Measurements from ENCODE around the gene CRLF3. TPM values are rescaled to one million over a fixed set of nuclear protein-coding genes. Genes with fewer than 3 reads are reported as not detected.
"Not testable (repeated sequence)": the region's sequence is repeated elsewhere in the genome, so short reads cannot be mapped to it uniquely, and the experiment has no call there.

CRLF3 gene
- total and polyA plus RNA-seq, 9 donors: 7.4 to 14.7 (median 10.9) TPM

GRCh38 chr17:30796016-30796415 lies 28.5 kb downstream of the CRLF3 start:
- no peaks in the 10 kb centered on the region for H3K27me3 ChIP-seq (ENCODE audit: control insufficient read depth, insufficient read depth, low read length)
- no peak overlapping the region for H3K27ac ChIP-seq (ENCODE audit: low read length)
- H3K4me3 ChIP-seq (ENCODE audit: low read length): no peak overlapping the region
- DNase-seq: no peak
- H3K9me3 ChIP-seq (replicated peaks; ENCODE audit: control insufficient read depth, low read depth, low read length): no peaks in the 10 kb centered on the region
- H3K36me3 ChIP-seq (ENCODE audit: control insufficient read depth, insufficient read depth, low read length): peaks cover 44% of the 10 kb centered on the region
- no peaks in the 10 kb centered on the region for H3K4me1 ChIP-seq (ENCODE audit: control insufficient read depth, insufficient read depth, low read length)
- no CpG with 5 or more reads among the region's 4 CpGs for WGBS (ENCODE audit: insufficient coverage)

- 86% methylated on average over 2 of the region's 5 CpGs for WGBS (ENCODE audit: insufficient coverage)
- Histone ChIP-seq H3K9me3 (replicated peaks; ENCODE audit: control insufficient read depth, low read depth, low read length) (no peaks in the 10 kb centered on the region), H3K27me3 (ENCODE audit: control insufficient read depth, insufficient read depth, low read length) (no peaks in the 10 kb centered on the region), H3K4me3 (ENCODE audit: low read length) (no peak overlapping the region), H3K27ac (ENCODE audit: low read length) (no peak overlapping the region), H3K4me1 (ENCODE audit: control insufficient read depth, insufficient read depth, low read length) (no peaks in the 10 kb centered on the region), H3K36me3 (ENCODE audit: control insufficient read depth, insufficient read depth, low read length) (peaks cover 36% of the 10 kb centered on the region)
- no peak for DNase-seq
These were observed 30.1 kb downstream of the CRLF3 start for GRCh38 chr17:30794372-30794771.

- Histone ChIP-seq H3K4me1 (ENCODE audit: control insufficient read depth, insufficient read depth, low read length) (no peaks in the 10 kb centered on the region), H3K27me3 (ENCODE audit: control insufficient read depth, insufficient read depth, low read length) (no peaks in the 10 kb centered on the region), H3K36me3 (ENCODE audit: control insufficient read depth, insufficient read depth, low read length) (peaks cover 42% of the 10 kb centered on the region), H3K4me3 (ENCODE audit: low read length) (no peak overlapping the region), H3K27ac (ENCODE audit: low read length) (no peak overlapping the region), H3K9me3 (replicated peaks; ENCODE audit: control insufficient read depth, low read depth, low read length) (no peaks in the 10 kb centered on the region)
- 94% methylated on average over 3 of the region's 9 CpGs for WGBS (ENCODE audit: insufficient coverage)
- no peak for DNase-seq
These were observed 31.1 kb downstream of the CRLF3 start for GRCh38 chr17:30793282-30793977.

- no peaks in the 10 kb centered on the region for H3K9me3 ChIP-seq (replicated peaks; ENCODE audit: control insufficient read depth, low read depth, low read length)
- H3K27ac ChIP-seq (ENCODE audit: low read length): no peak overlapping the region
- no peaks in the 10 kb centered on the region for H3K4me1 ChIP-seq (ENCODE audit: control insufficient read depth, insufficient read depth, low read length)
- WGBS (ENCODE audit: insufficient coverage): no CpG with 5 or more reads among the region's 2 CpGs
- peaks cover 47% of the 10 kb centered on the region for H3K36me3 ChIP-seq (ENCODE audit: control insufficient read depth, insufficient read depth, low read length)
- H3K4me3 ChIP-seq (ENCODE audit: low read length): no peak overlapping the region
- no peaks in the 10 kb centered on the region for H3K27me3 ChIP-seq (ENCODE audit: control insufficient read depth, insufficient read depth, low read length)
- no peak for DNase-seq
These were observed 34.2 kb downstream of the CRLF3 start for GRCh38 chr17:30790279-30790678.

- H3K4me3 ChIP-seq (ENCODE audit: low read length): no peak overlapping the region
- H3K27ac ChIP-seq (ENCODE audit: low read length): no peak overlapping the region
- no peak for DNase-seq
- H3K36me3 ChIP-seq (ENCODE audit: control insufficient read depth, insufficient read depth, low read length): peaks cover 47% of the 10 kb centered on the region
- no peaks in the 10 kb centered on the region for H3K4me1 ChIP-seq (ENCODE audit: control insufficient read depth, insufficient read depth, low read length)
- H3K27me3 ChIP-seq (ENCODE audit: control insufficient read depth, insufficient read depth, low read length): no peaks in the 10 kb centered on the region
- WGBS (ENCODE audit: insufficient coverage): 100% methylated on average over 1 of the region's 2 CpGs
- no peaks in the 10 kb centered on the region for H3K9me3 ChIP-seq (replicated peaks; ENCODE audit: control insufficient read depth, low read depth, low read length)
These were observed 35.6 kb downstream of the CRLF3 start for GRCh38 chr17:30788918-30789317.

- DNase-seq: no peak
- Histone ChIP-seq H3K36me3 (ENCODE audit: control insufficient read depth, insufficient read depth, low read length) (peaks cover 25% of the 10 kb centered on the region), H3K27ac (ENCODE audit: low read length) (no peak overlapping the region), H3K4me1 (ENCODE audit: control insufficient read depth, insufficient read depth, low read length) (no peaks in the 10 kb centered on the region), H3K4me3 (ENCODE audit: low read length) (no peak overlapping the region), H3K27me3 (ENCODE audit: control insufficient read depth, insufficient read depth, low read length) (no peaks in the 10 kb centered on the region), H3K9me3 (replicated peaks; ENCODE audit: control insufficient read depth, low read depth, low read length) (no peaks in the 10 kb centered on the region)
- no CpG with 5 or more reads among the region's 2 CpGs for WGBS (ENCODE audit: insufficient coverage)
These were observed 42.3 kb downstream of the CRLF3 start for GRCh38 chr17:30782206-30782605.

- H3K4me1 ChIP-seq (ENCODE audit: control insufficient read depth, insufficient read depth, low read length): no peaks in the 10 kb centered on the region
- DNase-seq: no peak
- no peak overlapping the region for H3K27ac ChIP-seq (ENCODE audit: low read length)
- H3K27me3 ChIP-seq (ENCODE audit: control insufficient read depth, insufficient read depth, low read length): no peaks in the 10 kb centered on the region
- WGBS (ENCODE audit: insufficient coverage): no CpG with 5 or more reads among the region's 6 CpGs
- H3K4me3 ChIP-seq (ENCODE audit: low read length): no peak overlapping the region
- H3K36me3 ChIP-seq (ENCODE audit: control insufficient read depth, insufficient read depth, low read length): peaks cover 19% of the 10 kb centered on the region
- no peaks in the 10 kb centered on the region for H3K9me3 ChIP-seq (replicated peaks; ENCODE audit: control insufficient read depth, low read depth, low read length)
These were observed 44.1 kb downstream of the CRLF3 start for GRCh38 chr17:30780343-30780742.

- H3K36me3 ChIP-seq (ENCODE audit: control insufficient read depth, insufficient read depth, low read length): peaks cover 10% of the 10 kb centered on the region
- DNase-seq; H3K9me3 ChIP-seq (replicated peaks; ENCODE audit: control insufficient read depth, low read depth, low read length); H3K27ac ChIP-seq (ENCODE audit: low read length); H3K27me3 ChIP-seq (ENCODE audit: control insufficient read depth, insufficient read depth, low read length); H3K4me3 ChIP-seq (ENCODE audit: low read length); H3K4me1 ChIP-seq (ENCODE audit: control insufficient read depth, insufficient read depth, low read length): not testable (repeated sequence)
- WGBS (ENCODE audit: insufficient coverage): no CpG with 5 or more reads among the region's 3 CpGs
These were observed 55.7 kb downstream of the CRLF3 start for GRCh38 chr17:30768771-30769170.

GRCh38 chr17:30767641-30768404 lies 56.7 kb downstream of the CRLF3 start:
- H3K4me1 ChIP-seq (ENCODE audit: control insufficient read depth, insufficient read depth, low read length); H3K9me3 ChIP-seq (replicated peaks; ENCODE audit: control insufficient read depth, low read depth, low read length); H3K4me3 ChIP-seq (ENCODE audit: low read length); H3K27ac ChIP-seq (ENCODE audit: low read length); DNase-seq; H3K27me3 ChIP-seq (ENCODE audit: control insufficient read depth, insufficient read depth, low read length): not testable (repeated sequence)
- H3K36me3 ChIP-seq (ENCODE audit: control insufficient read depth, insufficient read depth, low read length): peaks cover 12% of the 10 kb centered on the region
- WGBS (ENCODE audit: insufficient coverage): 90% methylated on average over 2 of the region's 14 CpGs

GRCh38 chr17:30761060-30761459 lies 63.4 kb downstream of the CRLF3 start:
- no peak overlapping the region for H3K4me3 ChIP-seq (ENCODE audit: low read length)
- no peaks in the 10 kb centered on the region for H3K27me3 ChIP-seq (ENCODE audit: control insufficient read depth, insufficient read depth, low read length)
- no peaks in the 10 kb centered on the region for H3K9me3 ChIP-seq (replicated peaks; ENCODE audit: control insufficient read depth, low read depth, low read length)
- no peaks in the 10 kb centered on the region for H3K4me1 ChIP-seq (ENCODE audit: control insufficient read depth, insufficient read depth, low read length)
- H3K36me3 ChIP-seq (ENCODE audit: control insufficient read depth, insufficient read depth, low read length): peaks cover 16% of the 10 kb centered on the region
- no peak for DNase-seq
- no peak overlapping the region for H3K27ac ChIP-seq (ENCODE audit: low read length)
